ENCODE results near the gene SCNN1B. TPM values are rescaled to one million over a fixed set of nuclear protein-coding genes. Genes with fewer than 3 reads are reported as not detected.
"Not testable (repeated sequence)": the region's sequence is repeated elsewhere in the genome, so short reads cannot be mapped to it uniquely, and the experiment has no call there.

Gene SCNN1B
- polyA plus RNA-seq, 3 donors from 2014 or later: not detected

GRCh38 chr16:23391381-23392222 lies 89.5 kb downstream of the SCNN1B start:
- no peak for DNase-seq
- Mint-ChIP-seq H3K27me3 (ENCODE audit: low read depth in 3 of 3) (peaks cover 0 to 1% (median 0%) of the 10 kb centered on the region in 3 donors), H3K27ac (no peak overlapping the region), H3K36me3 (peaks cover 24 to 33% (median 25%) of the 10 kb centered on the region in 3 donors), H3K9me3 (no peaks in the 10 kb centered on the region), H3K4me1 (no peaks in the 10 kb centered on the region), H3K4me3 (no peak overlapping the region)

DNA sequence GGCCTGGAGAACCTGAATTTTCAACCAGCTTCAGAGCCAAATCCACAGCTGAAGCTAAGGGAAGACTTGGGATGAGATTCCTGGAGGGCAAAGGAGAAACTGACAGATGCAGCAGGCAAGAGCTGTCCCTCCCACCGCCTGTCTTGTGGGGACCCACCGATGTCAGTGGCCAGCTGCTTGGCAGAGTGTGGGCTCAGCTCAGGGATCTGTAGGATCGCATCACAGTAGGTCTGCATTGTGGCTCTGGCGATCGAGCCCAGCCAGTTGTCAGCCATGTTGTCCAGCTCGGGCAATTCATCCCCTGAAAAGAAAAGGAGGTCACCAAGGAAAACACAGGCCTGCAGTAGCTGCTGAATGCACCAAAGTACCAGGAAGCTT lies 90.1 kb downstream of the SCNN1B start:
- H3K27ac Mint-ChIP-seq: no peak overlapping the region
- H3K9me3 Mint-ChIP-seq: no peaks in the 10 kb centered on the region
- no peak overlapping the region for H3K4me3 Mint-ChIP-seq
- H3K4me1 Mint-ChIP-seq: no peaks in the 10 kb centered on the region
- DNase-seq: no peak
- peaks cover 0 to 1% (median 0%) of the 10 kb centered on the region in 3 donors for H3K27me3 Mint-ChIP-seq (ENCODE audit: low read depth in 3 of 3)
- peaks cover 27 to 36% (median 28%) of the 10 kb centered on the region in 3 donors for H3K36me3 Mint-ChIP-seq

DNA sequence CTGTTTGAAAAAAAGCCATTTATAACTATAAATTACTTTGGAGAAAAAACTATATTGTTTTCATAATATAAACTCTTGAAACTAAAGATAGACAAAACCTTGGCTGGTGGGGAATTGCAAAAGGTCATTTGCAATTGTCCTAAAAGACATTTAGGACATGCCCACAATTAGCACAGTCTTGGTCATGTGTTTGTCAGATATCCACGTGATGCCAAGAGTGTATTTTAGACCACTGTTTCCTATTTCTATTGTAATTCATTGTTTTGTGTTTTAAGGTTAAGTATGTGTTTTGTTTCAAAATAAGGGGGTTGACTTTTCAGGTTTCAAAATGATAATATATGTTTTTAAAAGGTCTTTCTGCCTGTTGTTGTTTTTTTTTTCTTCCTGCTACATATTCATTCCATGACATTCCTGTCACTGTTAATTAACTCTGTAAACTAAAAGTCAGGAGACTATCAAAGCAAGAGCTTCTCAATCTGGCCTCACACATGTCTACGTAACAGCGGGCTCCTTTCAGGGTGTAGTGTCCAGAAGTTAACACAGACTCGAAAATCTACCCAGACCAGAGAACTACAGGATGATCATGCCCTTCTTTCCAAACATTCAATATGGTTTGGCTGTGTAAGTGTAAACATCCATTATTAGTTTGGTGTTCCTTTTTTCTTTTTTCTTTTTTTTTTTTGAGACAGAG lies 92.2 kb downstream of the SCNN1B start:
- H3K4me3 Mint-ChIP-seq: no peak overlapping the region
- H3K9me3 Mint-ChIP-seq: no peaks in the 10 kb centered on the region
- DNase-seq: no peak
- H3K27ac Mint-ChIP-seq: no peak overlapping the region
- no peaks in the 10 kb centered on the region for H3K4me1 Mint-ChIP-seq
- H3K27me3 Mint-ChIP-seq (ENCODE audit: low read depth in 3 of 3): peaks cover 0 to 1% (median 0%) of the 10 kb centered on the region in 3 donors
- peaks cover 30 to 46% (median 35%) of the 10 kb centered on the region in 3 donors for H3K36me3 Mint-ChIP-seq

- Mint-ChIP-seq H3K4me3 (no peak overlapping the region), H3K9me3 (no peaks in the 10 kb centered on the region), H3K27ac (no peak overlapping the region), H3K4me1 (no peaks in the 10 kb centered on the region), H3K27me3 (ENCODE audit: low read depth in 3 of 3) (peaks cover 0 to 2% (median 1%) of the 10 kb centered on the region in 3 donors), H3K36me3 (peaks cover 38 to 54% (median 39%) of the 10 kb centered on the region in 3 donors)
- no peak for DNase-seq
These were observed 93.6 kb downstream of the SCNN1B start for GRCh38 chr16:23395732-23396131.

GRCh38 chr16:23397464-23397863 lies 95.4 kb downstream of the SCNN1B start:
- Mint-ChIP-seq H3K36me3 (peaks cover 41 to 49% (median 45%) of the 10 kb centered on the region in 3 donors), H3K4me3 (no peak overlapping the region), H3K9me3 (no peaks in the 10 kb centered on the region), H3K27ac (no peak overlapping the region), H3K27me3 (ENCODE audit: low read depth in 3 of 3) (peaks cover 0 to 2% (median 0%) of the 10 kb centered on the region in 3 donors), H3K4me1 (no peaks in the 10 kb centered on the region)
- no peak for DNase-seq

DNA sequence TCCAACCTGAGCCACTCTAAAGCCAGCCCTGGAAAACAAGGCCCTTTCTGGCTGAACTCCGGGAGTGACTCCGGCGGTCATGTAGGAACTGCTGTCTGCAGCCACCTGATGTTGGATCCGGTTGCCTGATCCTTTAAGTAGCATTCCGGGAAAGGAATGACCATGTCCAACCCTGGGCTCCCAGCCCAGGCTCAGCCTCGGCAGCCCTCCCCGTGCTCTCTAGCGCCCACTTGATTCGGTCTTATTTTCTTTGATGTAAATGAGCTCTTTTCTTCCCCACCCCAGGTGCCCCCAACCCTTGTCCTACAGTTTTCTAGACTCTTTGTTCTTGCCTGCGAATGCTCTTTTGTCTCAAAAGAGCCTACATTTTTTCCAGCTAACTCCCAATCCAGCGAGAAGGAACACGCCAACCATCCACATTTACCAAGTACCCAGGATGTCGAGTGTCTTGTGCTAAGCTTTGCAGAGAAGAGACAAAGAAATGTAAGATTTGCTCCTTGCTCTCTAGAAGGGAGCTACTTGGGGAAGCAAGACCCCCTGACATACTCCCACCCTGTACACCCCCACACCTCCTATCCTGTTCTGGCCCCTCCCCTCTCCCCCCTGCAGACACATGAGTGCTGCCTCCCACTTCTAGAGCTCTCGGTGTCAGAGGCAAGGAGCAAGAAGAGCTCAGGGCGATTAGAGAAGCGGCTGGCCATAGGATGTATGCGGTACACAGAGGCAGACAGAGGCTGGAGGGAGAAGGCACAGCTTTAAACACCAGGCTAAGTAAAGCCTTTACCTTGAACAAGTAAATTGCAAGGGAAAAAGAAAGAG lies 97.1 kb downstream of the SCNN1B start:
- H3K4me3 Mint-ChIP-seq: no peak overlapping the region
- no peaks in the 10 kb centered on the region for H3K9me3 Mint-ChIP-seq
- peaks cover 49 to 61% (median 59%) of the 10 kb centered on the region in 3 donors for H3K36me3 Mint-ChIP-seq
- peaks cover 0 to 2% (median 0%) of the 10 kb centered on the region in 3 donors for H3K27me3 Mint-ChIP-seq (ENCODE audit: low read depth in 3 of 3)
- no peak overlapping the region for H3K27ac Mint-ChIP-seq
- no peak for DNase-seq
- no peaks in the 10 kb centered on the region for H3K4me1 Mint-ChIP-seq

- H3K27me3 Mint-ChIP-seq (ENCODE audit: low read depth in 3 of 3); H3K9me3 Mint-ChIP-seq; H3K27ac Mint-ChIP-seq; DNase-seq; H3K4me1 Mint-ChIP-seq; H3K4me3 Mint-ChIP-seq: not testable (repeated sequence)
- peaks cover 48 to 57% (median 57%) of the 10 kb centered on the region in 3 donors for H3K36me3 Mint-ChIP-seq
These were observed 98.3 kb downstream of the SCNN1B start for GRCh38 chr16:23400447-23400846.

GRCh38 chr16:23401139-23401538 lies 99.0 kb downstream of the SCNN1B start:
- Mint-ChIP-seq H3K4me3 (no peak overlapping the region), H3K36me3 (peaks cover 47 to 58% (median 54%) of the 10 kb centered on the region in 3 donors), H3K4me1 (no peaks in the 10 kb centered on the region), H3K9me3 (no peaks in the 10 kb centered on the region), H3K27me3 (ENCODE audit: low read depth in 3 of 3) (peaks cover 0 to 2% (median 0%) of the 10 kb centered on the region in 3 donors), H3K27ac (no peak overlapping the region)
- DNase-seq: no peak

DNA sequence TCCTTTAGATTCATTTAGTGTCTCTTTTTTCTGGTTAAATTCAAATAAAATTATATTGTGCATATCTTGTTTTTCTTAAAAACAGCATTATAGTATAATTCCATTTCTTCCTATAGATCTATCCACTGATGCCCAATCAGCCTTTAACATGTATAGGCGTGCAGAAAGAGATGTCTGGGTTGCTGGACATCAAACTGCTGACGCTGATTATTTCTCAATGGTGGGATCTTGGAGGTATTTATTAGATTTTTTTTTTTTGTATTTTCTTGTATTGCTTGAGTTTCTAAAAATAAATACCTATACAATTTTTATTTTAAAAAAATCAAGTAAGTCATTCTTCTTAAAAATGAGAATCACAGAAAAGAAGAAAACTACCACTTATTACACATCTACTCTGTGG lies 100.0 kb downstream of the SCNN1B start:
- Mint-ChIP-seq H3K27ac (no peak overlapping the region), H3K4me3 (no peak overlapping the region), H3K4me1 (no peaks in the 10 kb centered on the region), H3K27me3 (ENCODE audit: low read depth in 3 of 3) (peaks cover 0 to 2% (median 0%) of the 10 kb centered on the region in 3 donors), H3K36me3 (peaks cover 47 to 61% (median 53%) of the 10 kb centered on the region in 3 donors), H3K9me3 (no peaks in the 10 kb centered on the region)
- no peak for DNase-seq

- H3K36me3 Mint-ChIP-seq: peaks cover 41 to 61% (median 50%) of the 10 kb centered on the region in 3 donors
- H3K4me3 Mint-ChIP-seq: no peak overlapping the region
- no peaks in the 10 kb centered on the region for H3K4me1 Mint-ChIP-seq
- H3K9me3 Mint-ChIP-seq: no peaks in the 10 kb centered on the region
- H3K27ac Mint-ChIP-seq: no peak overlapping the region
- DNase-seq: no peak
- H3K27me3 Mint-ChIP-seq (ENCODE audit: low read depth in 3 of 3): peaks cover 0 to 2% (median 0%) of the 10 kb centered on the region in 3 donors
These were observed 101.4 kb downstream of the SCNN1B start for GRCh38 chr16:23403547-23403946.

DNA sequence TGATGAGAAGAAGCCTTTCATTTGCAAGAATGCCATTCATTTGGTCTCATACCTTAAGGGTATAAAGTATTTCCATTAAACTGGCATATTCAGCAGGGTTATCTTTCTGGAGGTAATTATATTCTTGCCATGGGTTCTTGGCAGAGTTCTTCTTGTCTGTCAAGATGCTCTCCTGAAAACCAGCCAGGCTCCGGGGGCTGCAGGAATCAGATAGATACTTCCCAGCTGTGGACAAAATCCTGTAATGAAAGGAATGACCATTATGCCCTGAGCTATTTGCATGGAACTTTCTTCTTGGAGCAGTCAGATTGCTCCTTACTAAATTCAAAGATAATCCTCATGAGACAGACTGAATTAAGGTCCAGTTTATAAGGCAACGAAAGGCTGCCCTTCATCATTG lies 103.9 kb downstream of the SCNN1B start:
- Mint-ChIP-seq H3K9me3 (no peaks in the 10 kb centered on the region), H3K36me3 (peaks cover 38 to 60% (median 44%) of the 10 kb centered on the region in 3 donors), H3K4me1 (no peaks in the 10 kb centered on the region), H3K4me3 (no peak overlapping the region), H3K27ac (no peak overlapping the region), H3K27me3 (ENCODE audit: low read depth in 3 of 3) (no peaks in the 10 kb centered on the region)
- no peak for DNase-seq

- no peaks in the 10 kb centered on the region for H3K4me1 Mint-ChIP-seq
- H3K27me3 Mint-ChIP-seq (ENCODE audit: low read depth in 3 of 3): no peaks in the 10 kb centered on the region
- no peaks in the 10 kb centered on the region for H3K9me3 Mint-ChIP-seq
- peaks cover 32 to 60% (median 42%) of the 10 kb centered on the region in 3 donors for H3K36me3 Mint-ChIP-seq
- no peak for DNase-seq
- H3K27ac Mint-ChIP-seq: peak overlapping the region in 1 of 6 donors; percentile 20
- no peak overlapping the region for H3K4me3 Mint-ChIP-seq
These were observed 104.6 kb downstream of the SCNN1B start for GRCh38 chr16:23406546-23407240.

- Mint-ChIP-seq H3K36me3 (peaks cover 29 to 57% (median 39%) of the 10 kb centered on the region in 3 donors), H3K27ac (no peak overlapping the region), H3K27me3 (ENCODE audit: low read depth in 3 of 3) (no peaks in the 10 kb centered on the region), H3K9me3 (no peaks in the 10 kb centered on the region), H3K4me3 (no peak overlapping the region), H3K4me1 (no peaks in the 10 kb centered on the region)
- DNase-seq: no peak
These were observed 105.5 kb downstream of the SCNN1B start for GRCh38 chr16:23407436-23408127.
